SK-N-SH (cell line): ENCODE measurements around the gene TMEM144. TPM values are rescaled to one million over a fixed set of nuclear protein-coding genes. Genes with fewer than 3 reads are reported as not detected.
A peak's percentile ranks its signal among the peaks of the same experiment; 100 is the strongest.

Experiments used
- CTCF ChIA-PET: fragments of 300-600, 350-600 bp; formaldehyde crosslinking; extraction: SDS; loops from one replicate; lab custom pipeline; 2021; lab: Yijun Ruan, JAX
- POLR2A ChIA-PET: fragments of 350-600 bp; sonication (Branson Sonifier 250); formaldehyde crosslinking; extraction: SDS; loops from one replicate; lab custom pipeline; 2020; ENCODE audit warnings: antibody characterized with exemption, inconsistent platforms; lab: Yijun Ruan, JAX
- DNase-seq: peaks from one replicate; pipeline ENCODE4 v3.0.0; 2012
- H2AFZ ChIP-seq: fragments of 200-600 bp; sonication (generic); 2 replicates; pipeline ENCODE4 v1.8.1; 2016; ENCODE audit warnings: antibody characterized with exemption, mild to moderate bottlenecking, low read depth
- H3F3A ChIP-seq: fragments of 200-600 bp; sonication (generic); replicated peaks from 2 replicates; pipeline ENCODE3; 2016; ENCODE audit warnings: antibody characterized with exemption, mild to moderate bottlenecking; ENCODE audit not compliant: insufficient read depth
- H3K27ac ChIP-seq, 2 experiments: fragments of 200-500 bp in 1 of 2; fragments of 200-600 bp in 1 of 2; sonication (Bioruptor generic) in 1 of 2; sonication (generic), shearing (Covaris generic) in 1 of 2; 2 replicates each; pipeline versions ENCODE4 v1.5.1 to v1.6.1; 2014 to 2016; ENCODE audit warnings: low read depth in 2 of 2, inconsistent platforms in 1 of 2, low read length in 1 of 2, mild to moderate bottlenecking in 1 of 2, mixed read lengths in 1 of 2
- H3K27me3 ChIP-seq: fragments of 200-600 bp; sonication (generic), shearing (Covaris generic); 2 replicates; pipeline ENCODE4 v1.6.1; 2016; ENCODE audit warnings: mixed run types; ENCODE audit not compliant: insufficient read depth
- H3K36me3 ChIP-seq, 2 experiments: fragments of 200-500 bp in 1 of 2; fragments of 200-600 bp in 1 of 2; sonication (Bioruptor generic) in 1 of 2; sonication (generic) in 1 of 2; replicated peaks in 1 of 2; 2 replicates each; pipeline versions ENCODE3 to v1.5.1; 2014 to 2016; ENCODE audit warnings: low read length in 1 of 2, mild to moderate bottlenecking in 1 of 2; ENCODE audit not compliant: insufficient read depth in 2 of 2, control insufficient read depth in 1 of 2
- H3K4me1 ChIP-seq, 2 experiments: fragments of 200-500 bp in 1 of 2; fragments of 200-600 bp in 1 of 2; sonication (Bioruptor generic) in 1 of 2; sonication (generic), shearing (Covaris generic) in 1 of 2; 2 replicates each; pipeline versions ENCODE4 v1.5.1 to v1.6.1; 2014 to 2016; ENCODE audit warnings: low read depth in 1 of 2, low read length in 1 of 2, mixed run types in 1 of 2; ENCODE audit not compliant: insufficient read depth in 2 of 2, control insufficient read depth in 1 of 2
- H3K4me2 ChIP-seq: fragments of 200-600 bp; sonication (generic), shearing (Covaris generic); 2 replicates; pipeline ENCODE4 v1.6.1; 2017; ENCODE audit warnings: mixed run types
- H3K4me3 ChIP-seq, 2 experiments: fragments of 200-500 bp in 1 of 2; fragments of 200-600 bp in 1 of 2; sonication (Bioruptor generic) in 1 of 2; sonication (generic), shearing (Covaris generic) in 1 of 2; 2 replicates each; pipeline versions ENCODE4 v1.5.1 to v1.8.1; 2014 to 2016; ENCODE audit warnings: low read depth in 2 of 2, inconsistent platforms in 1 of 2, low read length in 1 of 2, mild to moderate bottlenecking in 1 of 2, mixed read lengths in 1 of 2, moderate library complexity in 1 of 2
- H3K79me2 ChIP-seq: fragments of 200-600 bp; sonication (generic); 2 replicates; pipeline ENCODE4 v1.8.1; 2017; ENCODE audit warnings: mild to moderate bottlenecking; ENCODE audit not compliant: insufficient read depth
- H3K9ac ChIP-seq: fragments of 200-600 bp; sonication (generic); 2 replicates; pipeline ENCODE4 v1.6.1; 2017; ENCODE audit warnings: mixed run types
- H3K9me2 ChIP-seq: fragments of 200-600 bp; sonication (generic); 2 replicates; pipeline ENCODE4 v1.6.1; 2017; ENCODE audit warnings: mixed run types
- H3K9me3 ChIP-seq: fragments of 200-600 bp; sonication (generic); 2 replicates; pipeline ENCODE4 v1.6.1; 2017; ENCODE audit warnings: mixed run types, mild to moderate bottlenecking, moderate library complexity
- H4K20me1 ChIP-seq: fragments of 200-600 bp; sonication (generic); 2 replicates; pipeline ENCODE4 v1.6.1; 2017; ENCODE audit warnings: mild to moderate bottlenecking, mixed run types; ENCODE audit not compliant: insufficient read depth
- EP300 ChIP-seq, 2 experiments: IDR thresholded peaks; 2 replicates each; pipeline versions ENCODE4 v1.4.0 to v1.6.1; 2012; ENCODE audit warnings: borderline replicate concordance in 1 of 2, low read depth in 1 of 2, low read length in 1 of 2
- EZH2phosphoT487 ChIP-seq: fragments of 200-600 bp; sonication (generic); IDR thresholded peaks from 2 replicates; pipeline ENCODE4 v1.6.1; 2017; ENCODE audit warnings: low read depth, mixed run types, mild to moderate bottlenecking, antibody characterized with exemption, moderate library complexity, borderline replicate concordance
- FOXJ3 ChIP-seq: sonication (generic); formaldehyde crosslinking; IDR thresholded peaks from 2 replicates; pipeline ENCODE4 v1.5.1; 2020; ENCODE audit warnings: mild to moderate bottlenecking, missing genetic modification reagents
- FOXM1 ChIP-seq: IDR thresholded peaks from 2 replicates; pipeline ENCODE4 v1.4.0; 2012; ENCODE audit warnings: low read depth, mild to moderate bottlenecking
- GATA2 ChIP-seq: sonication (generic); formaldehyde crosslinking; IDR thresholded peaks from 2 replicates; pipeline ENCODE4 v1.5.0; 2020; ENCODE audit warnings: mild to moderate bottlenecking, missing genetic modification reagents
- JUND ChIP-seq: IDR thresholded peaks from 2 replicates; pipeline ENCODE4 v1.4.0; 2012
- MEF2A ChIP-seq: IDR thresholded peaks from 2 replicates; pipeline ENCODE4 v1.4.0; 2012; ENCODE audit warnings: low read depth, borderline replicate concordance
- NFIC ChIP-seq: IDR thresholded peaks from 2 replicates; pipeline ENCODE4 v1.4.0; 2012; ENCODE audit warnings: borderline replicate concordance
- RXRA ChIP-seq: IDR thresholded peaks from 2 replicates; pipeline ENCODE4 v1.4.0; 2012; ENCODE audit warnings: low read depth, mild to moderate bottlenecking, borderline replicate concordance
- SIN3A ChIP-seq: IDR thresholded peaks from 2 replicates; pipeline ENCODE4 v1.6.1; 2012; ENCODE audit warnings: low read depth, mild to moderate bottlenecking, low read length, moderate library complexity, borderline replicate concordance
- SMC3 ChIP-seq: IDR thresholded peaks from 2 replicates; pipeline ENCODE4 v1.6.1; 2012; ENCODE audit warnings: low read depth, low read length, improper control_type of control experiment
- TEAD4 ChIP-seq: IDR thresholded peaks from 2 replicates; pipeline ENCODE4 v1.4.0; 2012; ENCODE audit warnings: mild to moderate bottlenecking, borderline replicate concordance; ENCODE audit not compliant: insufficient read depth
- YY1 ChIP-seq: IDR thresholded peaks from 2 replicates; pipeline ENCODE4 v1.4.0; 2012; ENCODE audit warnings: low read depth, mild to moderate bottlenecking
- WGBS: methylation state at CpG from one replicate; pipeline ENCODE4 v1.1.6; 2017; ENCODE audit warnings: low lambda C conversion rate; 5-methylcytosine and 5-hydroxymethylcytosine counted together
- polyA plus RNA-seq, 3 experiments: library from polyadenylated mRNA; depleted of rRNA; stranded (reverse); fragments of >200 nt; gene quantifications; 2 replicates each; pipeline ENCODE4 v1.2.3, GENCODE V29; 2012
- TF ChIP-seq, protein P1 (sequence below): fragments of 200-600 bp; sonication (generic); IDR thresholded peaks from 2 replicates; pipeline ENCODE4 v1.6.1; 2017; ENCODE audit warnings: antibody characterized with exemption, mild to moderate bottlenecking, moderate library complexity
- TF ChIP-seq, protein P2 (sequence below): IDR thresholded peaks from 2 replicates; pipeline ENCODE4; 2012
- TF ChIP-seq, protein P3 (sequence below): fragments of 150-350 bp; IDR thresholded peaks from 2 replicates; pipeline ENCODE4 v1.6.1; 2017; ENCODE audit warnings: antibody characterized with exemption, low read length, low read depth, borderline replicate concordance

The TMEM144 gene
- not detected in 2 replicates for polyA plus RNA-seq (2012; rRNA removed)
- polyA plus RNA-seq (2012; cell fraction: cytosol; rRNA removed) = not detected in 2 replicates
- 0.12 TPM in 1 of 2 replicates, not detected in the other for polyA plus RNA-seq (2012; cell fraction: nucleus; rRNA removed)

DNA sequence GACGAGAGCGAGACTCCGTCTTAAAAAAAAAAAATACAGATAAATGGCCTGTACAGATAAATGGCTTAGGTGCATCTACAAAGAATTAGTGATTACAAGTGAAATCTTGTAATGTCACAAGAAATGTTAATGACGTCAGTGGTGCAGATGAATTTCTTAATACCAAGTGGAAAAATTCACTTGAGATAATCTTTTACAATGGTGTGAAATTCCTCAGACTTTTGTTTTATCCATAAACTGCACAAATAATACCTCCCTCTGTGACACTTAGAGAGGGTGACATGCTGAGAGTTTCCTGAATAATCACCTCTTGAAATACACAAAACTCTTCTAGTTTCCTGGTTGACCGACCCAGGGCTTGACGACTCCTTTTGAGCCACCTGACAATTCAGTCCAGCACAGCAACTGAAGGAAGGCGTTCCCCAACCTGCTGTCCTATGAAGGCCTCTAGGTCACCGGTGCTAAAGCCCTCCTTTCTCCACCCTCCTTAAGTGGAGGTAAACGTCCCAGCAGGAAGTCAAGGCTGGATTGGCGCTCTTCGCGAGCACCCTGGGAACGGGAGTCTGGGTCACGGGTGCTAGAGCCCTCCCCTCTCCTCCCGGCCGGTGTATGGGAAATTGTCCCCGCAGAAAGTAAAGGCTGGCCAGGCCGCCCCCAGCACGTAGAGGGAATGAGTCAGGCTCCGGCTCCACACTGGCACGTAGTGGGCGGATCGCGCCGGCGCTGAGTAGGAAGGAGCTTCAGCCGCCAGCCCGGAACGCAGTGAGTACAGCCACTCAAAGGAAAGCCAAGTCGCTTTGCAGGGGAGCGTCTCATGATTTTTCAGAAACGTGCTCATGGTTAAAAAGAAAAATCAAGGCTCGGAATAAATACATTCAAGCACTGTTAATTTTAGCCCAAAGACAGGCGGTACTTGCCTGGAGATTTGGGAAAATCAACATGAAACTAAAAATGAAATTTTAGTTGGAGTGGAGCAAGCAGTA lies at the start of gene TMEM144:
TSS of gene TMEM144 (plus strand) at position 662 of the 983 bp plus-strand sequence. CDS start 2,182 bp downstream, outside the sequence.
- no peak within 1 kb of the TSS for H3K4me2 ChIP-seq
- no peaks in the 10 kb centered on the region for H3K36me3 ChIP-seq
- H3K4me3 ChIP-seq = no peak within 1 kb of the TSS
- H3K9me2 ChIP-seq = no peaks in the 10 kb centered on the region
- DNase-seq = no peak
- no peak within 1 kb of the TSS for H2AFZ ChIP-seq
- no peaks in the 10 kb centered on the region for H3K27me3 ChIP-seq
- ChIA-PET CTCF (no interaction called here), POLR2A (no interaction called here)
- no peaks in the 10 kb centered on the region for H3K79me2 ChIP-seq
- H3K9me3 ChIP-seq = no peaks in the 10 kb centered on the region
- no peaks in the 10 kb centered on the region for H3F3A ChIP-seq
- H4K20me1 ChIP-seq = no peaks in the 10 kb centered on the region
- no peak within 1 kb of the TSS for H3K27ac ChIP-seq
- no peaks in the 10 kb centered on the region for H3K4me1 ChIP-seq
- 74% methylated on average over 31 of the region's 34 CpGs for WGBS
- TF ChIP-seq, protein P1, sequence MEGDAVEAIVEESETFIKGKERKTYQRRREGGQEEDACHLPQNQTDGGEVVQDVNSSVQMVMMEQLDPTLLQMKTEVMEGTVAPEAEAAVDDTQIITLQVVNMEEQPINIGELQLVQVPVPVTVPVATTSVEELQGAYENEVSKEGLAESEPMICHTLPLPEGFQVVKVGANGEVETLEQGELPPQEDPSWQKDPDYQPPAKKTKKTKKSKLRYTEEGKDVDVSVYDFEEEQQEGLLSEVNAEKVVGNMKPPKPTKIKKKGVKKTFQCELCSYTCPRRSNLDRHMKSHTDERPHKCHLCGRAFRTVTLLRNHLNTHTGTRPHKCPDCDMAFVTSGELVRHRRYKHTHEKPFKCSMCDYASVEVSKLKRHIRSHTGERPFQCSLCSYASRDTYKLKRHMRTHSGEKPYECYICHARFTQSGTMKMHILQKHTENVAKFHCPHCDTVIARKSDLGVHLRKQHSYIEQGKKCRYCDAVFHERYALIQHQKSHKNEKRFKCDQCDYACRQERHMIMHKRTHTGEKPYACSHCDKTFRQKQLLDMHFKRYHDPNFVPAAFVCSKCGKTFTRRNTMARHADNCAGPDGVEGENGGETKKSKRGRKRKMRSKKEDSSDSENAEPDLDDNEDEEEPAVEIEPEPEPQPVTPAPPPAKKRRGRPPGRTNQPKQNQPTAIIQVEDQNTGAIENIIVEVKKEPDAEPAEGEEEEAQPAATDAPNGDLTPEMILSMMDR = no peak
- TF ChIP-seq FOXM1 (no peak), SIN3A (no peak), RXRA (no peak), TEAD4 (no peak), MEF2A (no peak), NFIC (no peak), SMC3 (no peak)
- TF ChIP-seq, all 33 proteins: peak for 0
- no peak within 1 kb of the TSS for H3K9ac ChIP-seq

DNA sequence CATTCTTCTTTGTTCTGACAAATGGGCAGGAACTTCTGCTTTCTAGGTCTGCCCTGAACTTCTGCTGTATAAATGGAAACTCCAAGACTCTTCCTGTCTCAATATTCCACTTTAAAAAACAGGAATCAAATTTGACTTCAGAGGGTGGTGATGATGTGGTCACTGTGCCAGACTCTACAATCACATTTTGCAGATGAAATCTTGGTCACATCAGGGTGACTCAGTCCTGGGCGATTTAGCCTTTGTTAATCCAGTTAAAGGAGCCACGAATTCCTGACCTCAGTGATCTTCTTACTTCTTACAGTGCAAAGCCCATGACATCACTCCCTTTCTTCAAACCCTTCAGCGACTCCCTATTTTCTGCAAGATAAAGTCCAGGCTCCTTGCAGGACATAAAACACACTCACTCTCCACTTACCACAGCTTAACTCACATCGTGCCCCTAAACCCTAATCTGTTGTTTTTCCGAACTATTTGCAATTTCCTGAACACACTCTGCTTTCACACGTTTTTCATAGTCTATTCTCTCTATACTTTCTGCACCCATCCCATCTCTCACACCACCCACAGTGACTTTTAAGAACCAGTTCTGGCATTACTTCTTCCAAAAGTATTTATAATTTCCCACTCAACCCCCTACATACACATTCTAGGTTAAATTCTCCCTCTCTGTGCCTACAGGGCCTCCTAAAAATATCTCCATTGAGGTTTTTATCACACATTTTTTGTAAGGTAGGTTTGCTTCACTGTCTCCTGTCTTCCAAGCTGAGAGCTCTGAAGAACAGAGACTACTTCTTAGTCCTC lies 48.5 kb upstream of the TMEM144 start:
- Histone ChIP-seq H3K4me3 (no peak overlapping the region), H3K4me2 (0 out of 2 replicates have a peak overlapping the region, but pooled peaks have one; percentile 45), H3K36me3 (no peaks in the 10 kb centered on the region), H2AFZ (peak overlapping the region; percentile 36; the same call in 1 of the 2 replicates), H3F3A (peaks cover 7% of the 10 kb centered on the region), H3K27ac (peak overlapping the region; percentile 76 to 82; a peak in 3 of 4 replicates), H3K4me1 (peaks cover 5 to 23% of the 10 kb centered on the region in 2 experiments; a peak in 3 of 4 replicates), H3K27me3 (no peaks in the 10 kb centered on the region), H3K9ac (peak overlapping the region; percentile 48; the same call in 1 of the 2 replicates), H3K79me2 (no peaks in the 10 kb centered on the region), H3K9me2 (no peaks in the 10 kb centered on the region), H3K9me3 (no peaks in the 10 kb centered on the region), H4K20me1 (no peaks in the 10 kb centered on the region)
- WGBS = 19% methylated on average over 6 of the region's 6 CpGs
- DNase-seq = no peak
- ChIA-PET POLR2A (no interaction called here), CTCF (interaction anchor here (2.3 kb wide), 1 partner anchor 10 kb away, joined by 7 read pairs; no protein-coding TSS in a partner anchor)
- peak; percentile 97 for TF ChIP-seq JUND
- peak; percentile 27 to 92 for TF ChIP-seq EP300 (IDR thresholded peaks at IDR 0.05; ENCODE audit: borderline replicate concordance in 1 of 2, low read depth in 1 of 2, low read length in 1 of 2)
- no peak for TF ChIP-seq SMC3
- TF ChIP-seq, protein P2, sequence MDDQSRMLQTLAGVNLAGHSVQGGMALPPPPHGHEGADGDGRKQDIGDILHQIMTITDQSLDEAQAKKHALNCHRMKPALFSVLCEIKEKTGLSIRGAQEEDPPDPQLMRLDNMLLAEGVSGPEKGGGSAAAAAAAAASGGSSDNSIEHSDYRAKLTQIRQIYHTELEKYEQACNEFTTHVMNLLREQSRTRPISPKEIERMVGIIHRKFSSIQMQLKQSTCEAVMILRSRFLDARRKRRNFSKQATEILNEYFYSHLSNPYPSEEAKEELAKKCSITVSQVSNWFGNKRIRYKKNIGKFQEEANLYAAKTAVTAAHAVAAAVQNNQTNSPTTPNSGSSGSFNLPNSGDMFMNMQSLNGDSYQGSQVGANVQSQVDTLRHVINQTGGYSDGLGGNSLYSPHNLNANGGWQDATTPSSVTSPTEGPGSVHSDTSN = peak; percentile 91
- no peak for TF ChIP-seq FOXJ3 (CRISPR knock-in tag)
- peak; percentile 79; the same call in 1 of the 2 replicates for TF ChIP-seq FOXM1
- TF ChIP-seq TEAD4 = peak; percentile 97
- TF ChIP-seq GATA2 (CRISPR knock-in tag) = no peak
- peak; percentile 32; the same call in 1 of the 2 replicates for TF ChIP-seq YY1
- TF ChIP-seq, protein P3, sequence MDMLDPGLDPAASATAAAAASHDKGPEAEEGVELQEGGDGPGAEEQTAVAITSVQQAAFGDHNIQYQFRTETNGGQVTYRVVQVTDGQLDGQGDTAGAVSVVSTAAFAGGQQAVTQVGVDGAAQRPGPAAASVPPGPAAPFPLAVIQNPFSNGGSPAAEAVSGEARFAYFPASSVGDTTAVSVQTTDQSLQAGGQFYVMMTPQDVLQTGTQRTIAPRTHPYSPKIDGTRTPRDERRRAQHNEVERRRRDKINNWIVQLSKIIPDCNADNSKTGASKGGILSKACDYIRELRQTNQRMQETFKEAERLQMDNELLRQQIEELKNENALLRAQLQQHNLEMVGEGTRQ = no peak
- no peak for TF ChIP-seq EZH2phosphoT487
- TF ChIP-seq, protein P1 = no peak
